Calu3 (cell line): ENCODE data around the gene HAUS6. TPM values are rescaled to one million over a fixed set of nuclear protein-coding genes. Genes with fewer than 3 reads are reported as not detected.

Experiments used
- BruUV-seq: library from RNA; stranded (reverse); fragments of 400-500 nt; replicated peaks from 2 replicates; lab custom pipeline; 2021; lab: Mats Ljungman, UMichigan
- CTCF ChIA-PET: fragments of 300-600 bp; sonication (Branson Sonifier 250); formaldehyde crosslinking; loops from one replicate; lab custom pipeline; 2022; ENCODE audit warnings: antibody characterized with exemption; lab: Charles Lee
- DNase-seq: peaks from one replicate; pipeline ENCODE4 v3.0.0; 2022
- H3K27ac Mint-ChIP-seq: one replicate; pipeline ENCODE4 v1.8.0; 2022; ENCODE audit warnings: mixed read lengths; ENCODE audit not compliant: unreplicated experiment
- H3K27me3 Mint-ChIP-seq: one replicate; pipeline ENCODE4 v1.8.0; 2022; ENCODE audit warnings: mixed read lengths; ENCODE audit not compliant: unreplicated experiment
- H3K36me3 Mint-ChIP-seq: one replicate; pipeline ENCODE4 v1.8.0; 2022; ENCODE audit warnings: mild to moderate bottlenecking, moderate library complexity, mixed read lengths; ENCODE audit not compliant: insufficient read depth, unreplicated experiment
- H3K4me1 Mint-ChIP-seq: one replicate; pipeline ENCODE4 v1.8.0; 2022; ENCODE audit warnings: mild to moderate bottlenecking, low read depth, mixed read lengths; ENCODE audit not compliant: unreplicated experiment
- H3K4me3 Mint-ChIP-seq: one replicate; pipeline ENCODE4 v1.8.0; 2022; ENCODE audit warnings: mild to moderate bottlenecking, low read depth, moderate library complexity, mixed read lengths; ENCODE audit not compliant: unreplicated experiment
- H3K9me3 Mint-ChIP-seq: one replicate; pipeline ENCODE4 v1.8.0; 2022; ENCODE audit warnings: low read depth, mixed read lengths; ENCODE audit not compliant: unreplicated experiment
- intact Hi-C: fragments of 100-400 bp; cut with micrococcal nuclease; formaldehyde crosslinking; loops from one replicate; pipeline ENCODE4 v1.10.0; 2022; ENCODE audit not compliant: unreplicated experiment
- total RNA-seq: library from RNA; stranded (reverse); gene quantifications from 2 replicates; pipeline ENCODE4 v1.2.3, GENCODE V29; 2022
- TF ChIP-seq, protein P1 (sequence below): fragments of 200-600 bp; IDR thresholded peaks from one replicate; pipeline ENCODE4 v1.8.0; 2022; ENCODE audit warnings: antibody characterized with exemption; ENCODE audit not compliant: unreplicated experiment

The HAUS6 gene
- total RNA-seq, 1 experiment from 2014 or later, result 15.7 TPM

DNA sequence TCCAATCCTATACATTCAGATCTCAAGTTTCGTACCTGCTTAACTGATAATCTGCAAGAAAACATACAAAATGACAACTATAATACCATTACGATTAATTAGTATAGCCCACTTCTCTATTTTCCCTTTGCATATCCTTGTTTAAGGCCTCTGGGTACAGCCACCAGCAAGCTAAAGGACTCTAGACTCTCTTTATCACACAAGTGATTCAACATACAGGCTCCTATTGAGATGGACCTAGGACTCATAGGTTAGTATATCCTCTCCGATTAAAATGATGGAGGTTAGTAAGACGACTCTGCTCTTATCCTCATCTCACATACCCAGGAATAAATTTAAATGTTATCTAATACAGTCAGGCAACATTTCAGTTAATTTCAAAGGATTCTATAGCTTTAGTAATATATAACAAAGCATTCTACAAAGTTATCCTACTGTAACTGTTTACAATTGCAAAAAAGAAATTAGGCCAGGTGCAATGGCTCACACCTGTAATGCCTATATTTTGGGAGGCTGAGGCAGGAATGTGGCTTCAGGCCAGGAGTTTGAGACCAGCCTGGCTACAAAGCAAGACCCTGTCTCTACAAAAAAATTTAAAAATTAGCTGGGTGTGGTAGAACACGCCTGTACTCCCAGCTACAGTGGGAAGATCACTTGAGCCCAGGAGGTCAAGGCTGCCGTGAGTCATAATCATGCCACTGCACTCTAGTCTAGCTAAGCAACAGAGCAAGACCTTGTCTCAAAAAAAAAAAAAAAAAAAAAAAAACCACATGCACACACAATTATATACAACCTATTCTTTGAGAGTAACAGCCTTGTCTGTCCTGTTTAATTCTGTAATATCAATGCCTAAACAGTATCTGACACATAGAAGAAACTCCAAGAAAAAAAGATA, 15.4 kb downstream of the HAUS6 start:
- H3K4me3 Mint-ChIP-seq, result no peak overlapping the region
- CTCF ChIA-PET, result interaction anchor here (1.0 kb wide), 1 partner anchor 38 kb away, joined by 3 read pairs; the partner anchor contains the start of gene RRAGA
- DNase-seq, result peak; percentile 16
- peaks cover 25% of the 10 kb centered on the region for H3K36me3 Mint-ChIP-seq
- no peaks in the 10 kb centered on the region for H3K9me3 Mint-ChIP-seq
- intact Hi-C loops, result loop anchor here (5.0 kb wide), 1 partner anchor 85 kb away; no protein-coding TSS in a partner anchor
- H3K27me3 Mint-ChIP-seq, result no peaks in the 10 kb centered on the region
- BruUV-seq, result no TSS peak
- no peak overlapping the region for H3K27ac Mint-ChIP-seq
- TF ChIP-seq, protein P1, sequence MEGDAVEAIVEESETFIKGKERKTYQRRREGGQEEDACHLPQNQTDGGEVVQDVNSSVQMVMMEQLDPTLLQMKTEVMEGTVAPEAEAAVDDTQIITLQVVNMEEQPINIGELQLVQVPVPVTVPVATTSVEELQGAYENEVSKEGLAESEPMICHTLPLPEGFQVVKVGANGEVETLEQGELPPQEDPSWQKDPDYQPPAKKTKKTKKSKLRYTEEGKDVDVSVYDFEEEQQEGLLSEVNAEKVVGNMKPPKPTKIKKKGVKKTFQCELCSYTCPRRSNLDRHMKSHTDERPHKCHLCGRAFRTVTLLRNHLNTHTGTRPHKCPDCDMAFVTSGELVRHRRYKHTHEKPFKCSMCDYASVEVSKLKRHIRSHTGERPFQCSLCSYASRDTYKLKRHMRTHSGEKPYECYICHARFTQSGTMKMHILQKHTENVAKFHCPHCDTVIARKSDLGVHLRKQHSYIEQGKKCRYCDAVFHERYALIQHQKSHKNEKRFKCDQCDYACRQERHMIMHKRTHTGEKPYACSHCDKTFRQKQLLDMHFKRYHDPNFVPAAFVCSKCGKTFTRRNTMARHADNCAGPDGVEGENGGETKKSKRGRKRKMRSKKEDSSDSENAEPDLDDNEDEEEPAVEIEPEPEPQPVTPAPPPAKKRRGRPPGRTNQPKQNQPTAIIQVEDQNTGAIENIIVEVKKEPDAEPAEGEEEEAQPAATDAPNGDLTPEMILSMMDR, result no peak
- H3K4me1 Mint-ChIP-seq, result no peaks in the 10 kb centered on the region

DNA sequence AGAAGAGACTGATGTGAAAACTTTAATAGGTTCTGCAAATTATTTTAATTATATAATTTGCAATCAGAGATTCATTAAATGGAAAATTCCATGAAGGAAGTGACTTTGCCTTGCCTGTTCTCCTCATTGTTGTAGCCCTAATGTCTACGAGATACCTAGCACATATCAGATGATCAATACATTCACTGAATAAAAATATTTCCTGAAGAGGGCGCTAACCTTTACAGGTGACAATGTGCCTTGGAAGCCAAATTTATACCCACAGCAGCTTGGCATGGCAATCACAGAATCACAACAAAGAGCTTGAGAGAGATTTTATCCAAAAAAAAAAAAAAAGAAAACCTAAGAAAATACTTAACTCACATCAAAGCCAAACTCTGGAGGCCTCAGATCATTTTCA, 17.4 kb downstream of the HAUS6 start:
- Mint-ChIP-seq H3K4me3 (no peak overlapping the region), H3K27ac (no peak overlapping the region), H3K27me3 (no peaks in the 10 kb centered on the region), H3K36me3 (peaks cover 24% of the 10 kb centered on the region), H3K4me1 (no peaks in the 10 kb centered on the region), H3K9me3 (no peaks in the 10 kb centered on the region)
- no TSS peak for BruUV-seq
- TF ChIP-seq, protein P1, result no peak
- DNase-seq, result no peak
- intact Hi-C loops, result loop anchor here (5.0 kb wide), 1 partner anchor 87 kb away; no protein-coding TSS in a partner anchor
- CTCF ChIA-PET, result interaction anchor here (0.7 to 1.0 kb wide), 2 partner anchors 89 to 99 kb away, joined by 3 to 5 read pairs; no protein-coding TSS in a partner anchor

DNA sequence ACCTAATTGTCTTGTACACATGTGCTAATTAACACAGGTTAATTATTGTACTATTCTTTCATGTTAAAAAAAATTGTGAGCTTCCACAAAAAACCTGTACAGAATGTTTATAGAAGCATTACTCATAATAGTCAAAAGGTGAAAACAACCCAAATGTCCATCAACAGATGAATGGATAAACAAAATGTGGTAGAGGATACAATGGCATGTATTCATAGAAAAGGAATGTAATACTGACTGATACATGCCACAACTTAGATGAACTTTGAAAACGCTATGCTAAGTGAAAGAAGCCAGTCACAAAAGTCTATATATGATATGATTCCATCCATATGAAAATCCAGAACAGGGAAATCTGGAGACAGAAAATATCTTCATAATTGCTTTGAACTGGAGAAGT, 27.9 kb downstream of the HAUS6 start:
- H3K27ac Mint-ChIP-seq, result peak overlapping the region; percentile 78
- TF ChIP-seq, protein P1, result no peak
- peaks cover 6% of the 10 kb centered on the region for H3K9me3 Mint-ChIP-seq
- no peak overlapping the region for H3K4me3 Mint-ChIP-seq
- no TSS peak for BruUV-seq
- DNase-seq, result no peak
- peaks cover 41% of the 10 kb centered on the region for H3K36me3 Mint-ChIP-seq
- peaks cover 12% of the 10 kb centered on the region for H3K4me1 Mint-ChIP-seq
- CTCF ChIA-PET, result no interaction called here
- H3K27me3 Mint-ChIP-seq, result no peaks in the 10 kb centered on the region
- intact Hi-C loops, result loop anchor here (10.0 kb wide), 1 partner anchor 310 kb away; the partner anchor contains the start of gene RPS6

DNA sequence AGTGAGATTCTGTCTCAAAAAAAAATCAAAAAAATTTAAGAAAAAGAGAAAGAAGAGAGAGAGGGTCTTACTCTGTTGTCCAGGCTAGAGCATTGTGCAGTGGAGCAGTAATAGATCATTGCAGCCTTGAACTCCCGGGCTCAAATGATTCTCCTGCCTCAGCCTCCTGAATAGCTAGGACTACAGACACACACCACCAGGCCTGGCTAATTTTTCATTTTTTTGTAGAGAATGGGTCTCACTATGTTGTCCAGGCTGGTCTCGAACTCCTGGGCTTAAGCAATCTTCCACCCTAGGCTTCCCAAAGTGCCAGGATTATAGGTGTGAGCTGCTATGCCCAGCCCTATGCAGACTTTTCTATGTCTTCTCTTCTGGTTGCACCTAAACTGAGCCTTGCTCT, 28.5 kb downstream of the HAUS6 start:
- intact Hi-C loops, result loop anchor here (10.0 kb wide), 1 partner anchor 311 kb away; the partner anchor contains the start of gene RPS6
- Mint-ChIP-seq H3K27me3 (no peaks in the 10 kb centered on the region), H3K9me3 (peaks cover 6% of the 10 kb centered on the region), H3K27ac (peak overlapping the region; percentile 78), H3K4me1 (peaks cover 12% of the 10 kb centered on the region), H3K36me3 (peaks cover 35% of the 10 kb centered on the region), H3K4me3 (no peak overlapping the region)
- DNase-seq, result no peak
- no TSS peak for BruUV-seq
- TF ChIP-seq, protein P1, result no peak
- CTCF ChIA-PET, result no interaction called here
